Activated naive CD4-positive, alpha-beta T cell treated with anti-CD3 and anti-CD28 coated beads, Interleukin-2, amount 50 U/mL, for 16 hours (primary cell): ENCODE measurements around the gene BCAP31.
"Not testable (repeated sequence)": the region's sequence is repeated elsewhere in the genome, so short reads cannot be mapped to it uniquely, and the experiment has no call there.

Experiments
- DNase-seq: peaks from one replicate; pipeline ENCODE4 v3.0.0-alpha.2; 2020

Gene BCAP31

GRCh38 chrX:153707406-153707805 is 16.8 kb downstream of the BCAP31 start:
- DNase-seq, result no peak

- DNase-seq, result no peak
Observed at GRCh38 chrX:153706799-153707198, 17.4 kb downstream of the BCAP31 start.

- not testable (repeated sequence) for DNase-seq
Observed at GRCh38 chrX:153705403-153706060, 18.7 kb downstream of the BCAP31 start.

- not testable (repeated sequence) for DNase-seq
Observed at GRCh38 chrX:153704631-153705402, 19.4 kb downstream of the BCAP31 start.

- no peak for DNase-seq
Observed at GRCh38 chrX:153704021-153704526, 20.1 kb downstream of the BCAP31 start.

GRCh38 chrX:153703036-153703370 is 21.2 kb downstream of the BCAP31 start:
- DNase-seq, result no peak

GRCh38 chrX:153702336-153703035 is 21.7 kb downstream of the BCAP31 start:
- no peak for DNase-seq

- DNase-seq, result no peak
Observed at GRCh38 chrX:153701706-153702105, 22.5 kb downstream of the BCAP31 start.

GRCh38 chrX:153700967-153701366 is 23.2 kb downstream of the BCAP31 start:
- DNase-seq, result no peak

- no peak for DNase-seq
Observed at GRCh38 chrX:153700376-153700945, 23.7 kb downstream of the BCAP31 start.

- not testable (repeated sequence) for DNase-seq
Observed at GRCh38 chrX:153699784-153700371, 24.3 kb downstream of the BCAP31 start.

- DNase-seq, result not testable (repeated sequence)
Observed at GRCh38 chrX:153699210-153699783, 24.9 kb downstream of the BCAP31 start.

GRCh38 chrX:153697924-153698865 is 26.0 kb downstream of the BCAP31 start:
- DNase-seq, result no peak

- DNase-seq, result not testable (repeated sequence)
Observed at GRCh38 chrX:153696986-153697722, 27.0 kb downstream of the BCAP31 start.

GRCh38 chrX:153696538-153696937 is 27.6 kb downstream of the BCAP31 start:
- DNase-seq, result not testable (repeated sequence)

- no peak for DNase-seq
Observed at GRCh38 chrX:153696100-153696499, 28.1 kb downstream of the BCAP31 start.

- DNase-seq, result no peak
Observed at GRCh38 chrX:153694687-153695270, 29.4 kb downstream of the BCAP31 start.

- DNase-seq, result not testable (repeated sequence)
Observed at GRCh38 chrX:153694256-153694655, 29.9 kb downstream of the BCAP31 start.

- no peak for DNase-seq
Observed at GRCh38 chrX:153693216-153694086, 30.7 kb downstream of the BCAP31 start.
